Pericardium fibroblast (primary cell): Measurements from ENCODE around the gene UPF2. TPM values are rescaled to one million over a fixed set of nuclear protein-coding genes. Genes with fewer than 3 reads are reported as not detected.

ENCODE experiments used
- total RNA-seq: library from RNA; depleted of rRNA; stranded (reverse); fragments of >200 nt; gene quantifications from 2 replicates; pipeline ENCODE4 v1.2.3, GENCODE V29; 2015

The UPF2 gene
- total RNA-seq = 6.8 and 9.4 TPM in 2 replicates

GRCh38 chr10:12042797-12043651 is at the start of gene UPF2:
Gene UPF2, minus strand, starts transcription at chr10:12042809. Its CDS starts 7,386 bp downstream, at chr10:12035423.

DNA sequence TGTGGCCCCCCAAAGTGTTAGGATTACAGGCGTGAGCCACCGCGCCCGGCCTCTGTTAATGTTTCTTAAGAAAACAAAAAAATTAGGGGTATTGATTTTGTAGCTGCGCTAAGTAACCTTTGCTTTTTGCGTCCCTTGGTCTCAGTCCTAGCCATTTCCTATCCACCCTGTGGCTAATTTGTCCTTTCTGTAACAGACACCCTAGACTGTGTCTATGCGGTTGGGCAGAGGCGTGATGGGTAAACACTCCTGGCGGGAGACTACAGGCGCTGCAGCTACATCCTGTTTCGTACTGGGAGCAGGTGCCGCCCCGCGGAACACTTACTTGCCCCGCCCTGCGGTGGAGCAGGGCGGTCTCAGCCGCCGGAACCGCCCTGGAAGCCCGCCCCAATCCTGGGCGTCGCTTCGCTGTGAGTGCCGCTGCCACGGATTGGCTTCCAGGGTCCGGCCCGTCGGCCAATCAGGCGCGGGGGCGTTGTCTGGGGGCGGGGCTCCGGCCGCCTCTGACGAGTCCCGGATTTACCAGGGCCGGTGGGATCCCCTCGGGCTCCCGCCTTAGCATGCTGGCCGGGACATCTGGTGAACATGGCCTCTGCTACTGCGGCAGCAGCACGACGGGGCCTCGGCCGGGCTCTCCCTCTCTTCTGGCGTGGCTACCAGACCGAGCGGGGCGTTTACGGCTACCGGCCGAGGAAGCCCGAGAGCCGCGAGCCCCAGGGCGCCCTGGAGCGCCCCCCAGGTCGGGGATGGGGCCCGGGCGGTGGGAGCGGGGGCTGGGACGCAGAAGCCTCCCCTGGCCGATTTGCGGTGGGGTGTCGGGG is 26.1 kb upstream of the UPF2 start, which contains the start of gene DHTKD1:
Gene DHTKD1, plus strand, starts transcription at position 506 of the 821 bp plus-strand sequence. Its CDS starts 80 bp downstream, at position 586.

Other genes starting within 250 kb of the UPF2 start
- gene PROSER2, start 219.5 kb downstream of the UPF2 start, total RNA-seq = 14.8 and 45.7 TPM in 2 replicates
- 9.1 and 9.7 TPM in 2 replicates for gene DHTKD1, start 26.1 kb upstream of the UPF2 start, total RNA-seq
- 4.6 and 39.7 TPM in 2 replicates for gene SEC61A2, start 86.9 kb upstream of the UPF2 start, total RNA-seq
- 47.8 and 66.6 TPM in 2 replicates for gene NUDT5, start 153.1 kb upstream of the UPF2 start, total RNA-seq
- gene CDC123, start 153.4 kb upstream of the UPF2 start, total RNA-seq = 69.4 and 83.2 TPM in 2 replicates